ENCODE results near the gene ONECUT3.
"Not testable (repeated sequence)": the region's sequence is repeated elsewhere in the genome, so short reads cannot be mapped to it uniquely, and the experiment has no call there.

The ONECUT3 gene

DNA sequence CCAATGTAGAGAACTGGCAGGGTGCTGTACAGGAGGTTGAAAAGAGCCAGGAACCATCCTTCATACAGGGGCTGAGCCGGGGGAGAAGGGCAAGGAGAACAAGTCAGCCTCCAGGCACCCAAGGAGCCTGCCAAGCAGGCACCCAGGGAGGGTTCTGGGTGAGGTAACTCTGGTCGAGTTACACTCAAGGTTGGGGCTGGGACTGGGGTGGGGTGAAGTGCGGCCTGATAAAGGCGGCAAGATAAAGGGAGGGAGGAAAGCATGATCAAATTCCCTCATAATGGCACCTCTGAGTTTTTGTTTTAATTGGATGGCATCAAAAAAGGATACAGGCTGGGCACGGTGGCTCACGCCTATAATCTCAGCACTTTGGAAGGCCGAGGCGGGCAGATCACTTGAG lies 33.8 kb downstream of the ONECUT3 start:
- Mint-ChIP-seq H3K36me3 (no peaks in the 10 kb centered on the region), H3K27ac (no peak overlapping the region), H3K4me1 (no peaks in the 10 kb centered on the region), H3K27me3 (peaks cover 15% of the 10 kb centered on the region), H3K9me3 (no peaks in the 10 kb centered on the region), H3K4me3 (no peak overlapping the region)

- H3K27me3 Mint-ChIP-seq: peaks cover 8% of the 10 kb centered on the region
- no peak overlapping the region for H3K4me3 Mint-ChIP-seq
- H3K4me1 Mint-ChIP-seq: no peaks in the 10 kb centered on the region
- H3K36me3 Mint-ChIP-seq: no peaks in the 10 kb centered on the region
- H3K9me3 Mint-ChIP-seq: no peaks in the 10 kb centered on the region
- H3K27ac Mint-ChIP-seq: no peak overlapping the region
Observed at GRCh38 chr19:1789261-1790041, 36.1 kb downstream of the ONECUT3 start.

DNA sequence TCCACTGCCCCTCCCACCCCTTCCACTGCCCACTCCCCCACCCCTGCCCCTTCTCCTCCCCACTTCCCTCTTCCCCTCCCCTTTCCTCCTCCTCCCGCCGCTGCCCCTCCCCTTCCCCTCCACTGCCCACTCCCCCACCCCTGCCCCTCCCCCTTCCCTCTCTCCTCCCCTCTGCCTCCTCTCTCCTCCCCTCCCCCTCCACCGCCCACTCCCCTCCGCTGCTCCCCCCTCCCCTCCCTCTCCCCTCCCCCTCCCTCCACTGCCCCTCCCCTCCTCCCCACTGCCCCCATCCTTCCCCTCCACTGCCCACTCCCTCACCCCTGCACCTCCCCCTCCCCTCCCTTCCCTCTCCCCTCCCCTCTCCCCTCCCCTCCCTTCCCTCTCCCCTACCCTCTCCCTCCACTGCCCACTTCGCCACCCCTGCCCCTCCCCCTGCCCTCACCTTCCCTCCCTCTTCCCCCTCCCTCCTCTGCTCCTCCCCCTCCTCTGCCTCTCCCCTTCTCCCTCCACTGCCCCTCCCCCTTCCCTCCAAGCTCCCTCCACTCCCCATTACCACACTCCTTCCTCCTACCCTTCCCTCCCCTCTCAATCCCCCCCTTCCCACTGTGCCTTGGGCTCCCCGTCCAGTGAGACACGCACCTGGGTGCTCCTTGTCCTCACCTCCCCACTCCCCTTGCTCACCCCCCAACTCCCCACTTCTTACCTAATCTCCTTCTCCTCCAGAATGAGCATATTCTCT lies 36.9 kb downstream of the ONECUT3 start:
- Mint-ChIP-seq H3K4me3 (no peak overlapping the region), H3K4me1 (no peaks in the 10 kb centered on the region), H3K36me3 (no peaks in the 10 kb centered on the region), H3K27me3 (peaks cover 8% of the 10 kb centered on the region), H3K27ac (no peak overlapping the region), H3K9me3 (no peaks in the 10 kb centered on the region)

GRCh38 chr19:1791879-1792278 lies 38.6 kb downstream of the ONECUT3 start:
- H3K27ac Mint-ChIP-seq: no peak overlapping the region
- H3K9me3 Mint-ChIP-seq: no peaks in the 10 kb centered on the region
- no peaks in the 10 kb centered on the region for H3K36me3 Mint-ChIP-seq
- no peak overlapping the region for H3K4me3 Mint-ChIP-seq
- H3K4me1 Mint-ChIP-seq: no peaks in the 10 kb centered on the region
- peaks cover 6% of the 10 kb centered on the region for H3K27me3 Mint-ChIP-seq

DNA sequence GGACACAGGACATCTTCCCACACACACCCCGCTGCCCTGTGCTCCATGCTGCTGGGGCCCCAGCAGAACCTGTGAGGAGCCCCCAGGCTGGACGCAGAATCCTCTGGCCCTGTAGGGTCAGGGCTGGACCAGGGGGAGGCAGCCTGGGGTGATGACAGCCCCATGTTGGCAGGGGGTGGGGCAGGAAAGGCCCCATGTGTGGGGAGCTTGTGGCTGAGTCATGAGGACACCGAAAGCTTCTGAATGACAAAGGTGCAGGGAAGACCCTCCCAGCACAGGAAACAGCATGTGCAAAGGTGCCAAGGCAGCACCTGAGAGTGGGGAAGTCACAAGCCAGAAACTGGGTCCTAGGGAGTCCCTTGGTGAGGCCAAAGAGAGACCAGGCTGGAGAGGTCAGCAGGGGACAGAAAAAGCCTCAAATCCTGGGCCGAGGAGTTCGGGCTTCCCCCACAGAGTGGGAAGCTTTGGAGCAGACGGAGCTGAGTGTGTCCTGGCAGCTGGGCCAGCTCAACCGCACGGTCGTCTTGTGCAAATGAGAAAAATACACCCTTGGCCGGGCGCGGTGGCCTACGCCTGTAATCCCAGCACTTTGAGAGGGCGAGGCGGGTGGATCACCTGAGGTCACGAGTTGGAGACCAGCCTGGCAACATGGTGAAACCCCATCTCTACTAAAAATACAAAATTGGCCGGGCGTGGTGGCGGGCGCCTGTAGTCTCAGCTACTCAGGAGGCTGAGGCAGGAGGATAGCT lies 41.3 kb downstream of the ONECUT3 start:
- no peak overlapping the region for H3K4me3 Mint-ChIP-seq
- H3K27me3 Mint-ChIP-seq: peaks cover 6% of the 10 kb centered on the region
- no peak overlapping the region for H3K27ac Mint-ChIP-seq

GRCh38 chr19:1796395-1797142 lies 43.3 kb downstream of the ONECUT3 start:
- Mint-ChIP-seq H3K9me3 (no peaks in the 10 kb centered on the region), H3K4me3 (no peak overlapping the region), H3K27ac (no peak overlapping the region), H3K4me1 (no peaks in the 10 kb centered on the region), H3K27me3 (peaks cover 2% of the 10 kb centered on the region), H3K36me3 (peaks cover 4% of the 10 kb centered on the region)

More for the DNA sequence above, 41.3 kb downstream of the ONECUT3 start:
- H3K36me3 Mint-ChIP-seq: no peaks in the 10 kb centered on the region
- H3K4me1 Mint-ChIP-seq: no peaks in the 10 kb centered on the region
- H3K9me3 Mint-ChIP-seq: no peaks in the 10 kb centered on the region

DNA sequence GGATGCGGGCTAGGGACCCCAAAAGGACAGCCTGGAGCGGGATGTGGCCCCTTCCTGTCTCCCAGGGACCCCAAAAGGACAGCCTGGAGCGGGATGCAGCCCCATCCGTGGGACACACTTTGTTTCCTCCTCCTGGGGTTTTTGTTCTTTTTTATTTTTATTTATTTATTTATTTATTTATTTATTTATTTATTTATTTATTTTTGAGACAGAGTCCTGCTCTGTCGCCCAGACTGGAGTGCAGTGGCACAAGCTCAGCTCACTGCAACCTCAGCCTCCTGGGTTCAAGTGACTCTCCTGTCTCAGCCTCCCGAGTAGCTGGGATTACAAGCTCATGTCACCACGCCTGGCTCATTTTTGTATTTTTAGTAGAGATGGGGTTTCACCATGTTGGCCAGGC lies 44.0 kb downstream of the ONECUT3 start:
- not testable (repeated sequence) for H3K27ac Mint-ChIP-seq, H3K4me1 Mint-ChIP-seq, H3K4me3 Mint-ChIP-seq, H3K36me3 Mint-ChIP-seq, H3K9me3 Mint-ChIP-seq, H3K27me3 Mint-ChIP-seq

DNA sequence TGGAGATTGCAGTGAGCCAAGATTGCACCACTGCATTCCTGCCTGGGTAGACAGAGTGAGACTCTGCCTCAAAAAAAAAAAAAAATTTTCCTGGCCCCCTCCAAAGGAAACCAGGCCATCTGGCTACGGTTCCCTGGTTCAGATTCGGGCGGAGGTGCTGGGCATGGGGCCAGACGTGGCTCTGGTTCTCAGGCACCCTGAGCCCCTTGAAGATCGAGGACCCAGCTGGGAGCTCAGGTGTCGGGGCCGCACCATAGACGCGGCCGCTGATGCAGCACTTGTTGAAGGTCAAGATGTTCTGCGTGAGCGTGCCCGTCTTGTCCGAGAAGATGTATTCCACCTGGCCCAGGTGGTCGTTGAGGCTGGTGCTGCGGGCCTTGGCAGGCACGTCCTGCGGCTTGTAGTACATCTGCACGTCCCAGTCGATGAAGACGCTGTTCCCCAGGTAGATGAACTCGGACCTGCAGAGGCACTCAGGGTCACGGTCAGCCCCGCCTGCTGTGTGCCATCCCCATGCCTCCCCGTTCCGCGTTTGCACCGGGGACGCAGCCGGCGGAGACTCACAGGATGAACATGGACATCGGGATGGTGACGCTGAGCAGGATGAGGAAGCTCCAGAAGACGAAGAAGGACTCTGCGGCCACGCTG lies 46.5 kb downstream of the ONECUT3 start:
- no peak overlapping the region for H3K4me3 Mint-ChIP-seq
- peaks cover 4% of the 10 kb centered on the region for H3K36me3 Mint-ChIP-seq

GRCh38 chr19:1804858-1805257 lies 51.6 kb downstream of the ONECUT3 start:
- H3K27ac Mint-ChIP-seq: no peak overlapping the region
- H3K4me1 Mint-ChIP-seq: no peaks in the 10 kb centered on the region
- H3K36me3 Mint-ChIP-seq: peaks cover 3% of the 10 kb centered on the region

More for the DNA sequence above, 46.5 kb downstream of the ONECUT3 start:
- Mint-ChIP-seq H3K27ac (no peak overlapping the region), H3K9me3 (no peaks in the 10 kb centered on the region), H3K27me3 (no peaks in the 10 kb centered on the region), H3K4me1 (no peaks in the 10 kb centered on the region)

DNA sequence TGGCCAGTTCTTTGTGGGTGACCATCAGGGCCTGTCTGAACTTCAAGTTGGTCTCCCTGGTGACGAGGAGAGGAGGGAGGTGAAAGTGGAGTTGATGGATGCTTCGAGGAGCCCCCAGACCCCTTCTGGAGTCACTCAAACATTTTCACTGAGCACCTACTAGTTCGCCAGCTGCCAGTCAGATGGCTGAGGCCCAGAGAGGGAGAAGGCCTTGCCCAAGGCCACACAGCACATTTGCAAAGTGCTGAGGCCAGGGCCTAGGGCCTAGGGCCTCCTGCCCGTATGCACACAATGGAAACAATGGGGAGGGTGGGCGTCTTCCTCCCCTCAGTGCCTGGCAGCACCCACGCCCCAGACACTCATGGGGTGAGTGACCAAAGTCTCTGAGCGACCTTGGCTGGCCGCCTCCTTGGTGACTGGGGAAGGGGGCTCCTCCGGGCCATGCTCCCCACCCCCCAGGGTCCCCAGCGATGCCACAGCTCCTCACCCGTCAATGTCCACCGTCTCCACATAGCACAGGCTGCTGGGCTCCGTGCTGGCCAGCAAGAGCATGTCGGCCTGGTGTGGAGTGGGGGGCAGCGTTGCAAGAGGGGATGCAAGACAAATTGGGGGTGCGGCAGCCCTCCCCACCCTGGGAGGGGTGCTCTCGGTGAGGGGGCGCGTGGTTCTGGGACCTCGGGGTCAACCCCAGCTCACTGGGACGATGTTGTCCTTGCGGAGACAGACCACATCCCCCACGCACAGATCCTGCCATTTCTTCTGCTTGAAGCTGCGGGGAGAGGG lies 52.3 kb downstream of the ONECUT3 start:
- H3K4me3 Mint-ChIP-seq: no peak overlapping the region
- H3K27me3 Mint-ChIP-seq: no peaks in the 10 kb centered on the region
- no peaks in the 10 kb centered on the region for H3K4me1 Mint-ChIP-seq
- H3K9me3 Mint-ChIP-seq: no peaks in the 10 kb centered on the region
- no peak overlapping the region for H3K27ac Mint-ChIP-seq
- H3K36me3 Mint-ChIP-seq: no peaks in the 10 kb centered on the region

More at GRCh38 chr19:1804858-1805257, 51.6 kb downstream of the ONECUT3 start:
- H3K4me3 Mint-ChIP-seq: no peak overlapping the region
- no peaks in the 10 kb centered on the region for H3K27me3 Mint-ChIP-seq
- H3K9me3 Mint-ChIP-seq: no peaks in the 10 kb centered on the region

GRCh38 chr19:1806184-1807029 lies 53.1 kb downstream of the ONECUT3 start:
- no peaks in the 10 kb centered on the region for H3K9me3 Mint-ChIP-seq
- no peaks in the 10 kb centered on the region for H3K36me3 Mint-ChIP-seq
- H3K4me1 Mint-ChIP-seq: peaks cover 1% of the 10 kb centered on the region
- no peaks in the 10 kb centered on the region for H3K27me3 Mint-ChIP-seq
- no peak overlapping the region for H3K27ac Mint-ChIP-seq
- H3K4me3 Mint-ChIP-seq: no peak overlapping the region

GRCh38 chr19:1807030-1807694 lies 53.9 kb downstream of the ONECUT3 start:
- Mint-ChIP-seq H3K27me3 (no peaks in the 10 kb centered on the region), H3K36me3 (no peaks in the 10 kb centered on the region), H3K9me3 (no peaks in the 10 kb centered on the region), H3K4me1 (peaks cover 4% of the 10 kb centered on the region), H3K27ac (no peak overlapping the region), H3K4me3 (no peak overlapping the region)

DNA sequence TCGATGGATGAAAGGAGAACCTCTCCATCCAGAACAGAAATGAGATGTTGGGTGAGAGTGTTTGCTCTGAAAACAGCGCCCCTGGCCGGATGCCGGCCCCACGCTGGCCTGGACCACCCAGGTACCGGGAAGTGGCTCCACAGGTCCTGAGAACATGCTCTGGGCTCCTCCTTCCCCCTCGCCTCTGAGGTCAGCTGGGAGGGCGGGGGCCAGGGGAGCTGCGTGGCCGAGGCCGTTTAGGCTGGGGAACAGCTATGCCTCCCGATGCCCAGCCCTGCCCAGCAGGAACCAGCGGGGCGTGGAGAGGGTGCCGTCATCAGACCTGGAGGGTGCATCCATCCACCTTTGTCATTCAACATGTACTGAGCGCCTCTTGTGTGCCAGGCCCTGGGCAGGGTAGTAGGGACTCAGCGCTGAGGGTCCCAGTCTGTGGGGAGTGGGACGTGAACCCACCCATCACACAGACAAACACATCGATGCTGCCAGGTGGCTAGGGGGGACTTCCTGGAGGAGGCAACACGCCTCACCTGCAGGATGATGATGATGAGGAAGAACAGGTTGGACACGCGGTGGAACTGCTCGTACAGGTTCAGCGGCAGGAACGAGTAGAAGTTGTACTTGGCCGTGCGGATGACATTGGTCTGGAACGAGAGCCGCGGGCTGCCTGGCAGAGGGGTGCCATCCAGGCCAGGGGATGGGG lies 54.5 kb downstream of the ONECUT3 start:
- H3K9me3 Mint-ChIP-seq: no peaks in the 10 kb centered on the region
- H3K27ac Mint-ChIP-seq: no peak overlapping the region

More for the DNA sequence above, 54.5 kb downstream of the ONECUT3 start:
- H3K4me1 Mint-ChIP-seq: peaks cover 9% of the 10 kb centered on the region
- no peaks in the 10 kb centered on the region for H3K36me3 Mint-ChIP-seq
- no peaks in the 10 kb centered on the region for H3K27me3 Mint-ChIP-seq
- no peak overlapping the region for H3K4me3 Mint-ChIP-seq
